Mucosa of descending colon (tissue), 3 donors: ENCODE results near the gene PIGM. TPM values are rescaled to one million over a fixed set of nuclear protein-coding genes. Genes with fewer than 3 reads are reported as not detected.

ENCODE experiments used
- ATAC-seq: fragments of 200-7000 bp; cut with Tn5 transposase; one replicate; pipeline ENCODE4 v1.9.1; 2020; ENCODE audit warnings: mild to moderate bottlenecking, moderate library complexity
- DNase-seq, 3 donors: peaks; one replicate each; pipeline ENCODE4 v3.0.0-alpha.2; 2020
- H3K36me3 ChIP-seq: fragments of 200-600 bp; one replicate; pipeline ENCODE4 v1.8.0; 2021; ENCODE audit warnings: low read depth, mild to moderate bottlenecking
- H3K4me1 ChIP-seq: fragments of 200-600 bp; one replicate; pipeline ENCODE4 v1.8.0; 2021; ENCODE audit warnings: low read depth, mild to moderate bottlenecking
- H3K4me3 ChIP-seq: fragments of 200-600 bp; one replicate; pipeline ENCODE4 v1.8.0; 2021; ENCODE audit warnings: mild to moderate bottlenecking
- H3K9me3 ChIP-seq: fragments of 200-600 bp; one replicate; pipeline ENCODE4 v1.8.0; 2021; ENCODE audit warnings: mild to moderate bottlenecking
- CTCF ChIP-seq: fragments of 200-600 bp; IDR thresholded peaks from one replicate; pipeline ENCODE4 v1.8.0; 2022; ENCODE audit warnings: antibody characterized with exemption, mild to moderate bottlenecking
- intact Hi-C, 2 donors: fragments of 100-400 bp; cut with DNase I in 1 of 2; cut with micrococcal nuclease in 1 of 2; formaldehyde crosslinking; loops; one replicate each; pipeline versions ENCODE4 v1.11.0 to v1.11.1; 2022; cut with DNase I, micrococcal nuclease
- total RNA-seq, 3 donors: library from RNA; stranded (reverse); fragmentation: NEBNext Ultra II Directional in 2 of 3; extraction: Animal tissue kit (Norgen Biotek cat#: 25700) in 2 of 3; gene quantifications; one replicate each; pipeline versions ENCODE4 v1.2.1 to v1.2.4, GENCODE V29; 2021 to 2023
- donor health status: DM: no; HTN: no; CAD: no; lungs with moderate emphysema.
- donor health status: DM: no; HTN: no; CAD: no.
- donor health status: DM: no; HTN: yes; CAD: no.

PIGM gene
- total RNA-seq, 3 donors from 2014 or later, result 5.0 to 6.3 (median 5.9) TPM

- Histone ChIP-seq H3K4me3 (no peak overlapping the region), H3K4me1 (no peaks in the 10 kb centered on the region), H3K36me3 (no peaks in the 10 kb centered on the region), H3K9me3 (no peaks in the 10 kb centered on the region)
- peak; percentile 84 for TF ChIP-seq CTCF
- intact Hi-C loops, result loop anchor here (2.0 to 10.0 kb wide), 3 partner anchors 69 to 212 kb away; no protein-coding TSS in a partner anchor
- DNase-seq (peak; percentile 69 to 88 (median 85)), ATAC-seq (peak; percentile 86)
Measured at GRCh38 chr1:160006312-160006940, 25.4 kb downstream of the PIGM start.

GRCh38 chr1:160005070-160005469, 26.7 kb downstream of the PIGM start:
- no peak overlapping the region for H3K4me3 ChIP-seq
- intact Hi-C loops, result loop anchor here in 1 of 2 donors (5.0 to 10.0 kb wide), 2 partner anchors 68 to 210 kb away; no protein-coding TSS in a partner anchor
- ATAC-seq (peak; percentile 20), DNase-seq (no peak)
- TF ChIP-seq CTCF, result no peak
- no peaks in the 10 kb centered on the region for H3K9me3 ChIP-seq
- H3K36me3 ChIP-seq, result no peaks in the 10 kb centered on the region
- H3K4me1 ChIP-seq, result no peaks in the 10 kb centered on the region

GRCh38 chr1:160004425-160004824, 27.4 kb downstream of the PIGM start:
- TF ChIP-seq CTCF, result no peak
- ATAC-seq, result peak; percentile 57
- H3K4me3 ChIP-seq, result no peak overlapping the region
- intact Hi-C loops, result loop anchor here in 1 of 2 donors (10.0 kb wide), 1 partner anchor 210 kb away; no protein-coding TSS in a partner anchor
- H3K36me3 ChIP-seq, result no peaks in the 10 kb centered on the region
- no peaks in the 10 kb centered on the region for H3K4me1 ChIP-seq
- no peaks in the 10 kb centered on the region for H3K9me3 ChIP-seq
- DNase-seq, result no peak

- intact Hi-C loops, result loop anchor here in 1 of 2 donors (10.0 kb wide), 1 partner anchor 209 kb away; no protein-coding TSS in a partner anchor
- H3K4me1 ChIP-seq, result no peaks in the 10 kb centered on the region
- H3K9me3 ChIP-seq, result no peaks in the 10 kb centered on the region
- ATAC-seq (no peak), DNase-seq (no peak)
- no peaks in the 10 kb centered on the region for H3K36me3 ChIP-seq
- no peak overlapping the region for H3K4me3 ChIP-seq
- no peak for TF ChIP-seq CTCF
Measured at GRCh38 chr1:160004001-160004400, 27.8 kb downstream of the PIGM start.

GRCh38 chr1:160001440-160001839, 30.4 kb downstream of the PIGM start:
- H3K4me3 ChIP-seq, result no peak overlapping the region
- intact Hi-C loops, result loop anchor here in 1 of 2 donors (10.0 kb wide), 1 partner anchor 207 kb away; no protein-coding TSS in a partner anchor
- H3K9me3 ChIP-seq, result no peaks in the 10 kb centered on the region
- no peaks in the 10 kb centered on the region for H3K36me3 ChIP-seq
- ATAC-seq (no peak), DNase-seq (no peak)
- H3K4me1 ChIP-seq, result no peaks in the 10 kb centered on the region
- TF ChIP-seq CTCF, result no peak
